ENCODE data around the gene IL17RC. TPM values are rescaled to one million over a fixed set of nuclear protein-coding genes. Genes with fewer than 3 reads are reported as not detected.
"Not testable (repeated sequence)": the region's sequence is repeated elsewhere in the genome, so short reads cannot be mapped to it uniquely, and the experiment has no call there.

Gene IL17RC, protein sequence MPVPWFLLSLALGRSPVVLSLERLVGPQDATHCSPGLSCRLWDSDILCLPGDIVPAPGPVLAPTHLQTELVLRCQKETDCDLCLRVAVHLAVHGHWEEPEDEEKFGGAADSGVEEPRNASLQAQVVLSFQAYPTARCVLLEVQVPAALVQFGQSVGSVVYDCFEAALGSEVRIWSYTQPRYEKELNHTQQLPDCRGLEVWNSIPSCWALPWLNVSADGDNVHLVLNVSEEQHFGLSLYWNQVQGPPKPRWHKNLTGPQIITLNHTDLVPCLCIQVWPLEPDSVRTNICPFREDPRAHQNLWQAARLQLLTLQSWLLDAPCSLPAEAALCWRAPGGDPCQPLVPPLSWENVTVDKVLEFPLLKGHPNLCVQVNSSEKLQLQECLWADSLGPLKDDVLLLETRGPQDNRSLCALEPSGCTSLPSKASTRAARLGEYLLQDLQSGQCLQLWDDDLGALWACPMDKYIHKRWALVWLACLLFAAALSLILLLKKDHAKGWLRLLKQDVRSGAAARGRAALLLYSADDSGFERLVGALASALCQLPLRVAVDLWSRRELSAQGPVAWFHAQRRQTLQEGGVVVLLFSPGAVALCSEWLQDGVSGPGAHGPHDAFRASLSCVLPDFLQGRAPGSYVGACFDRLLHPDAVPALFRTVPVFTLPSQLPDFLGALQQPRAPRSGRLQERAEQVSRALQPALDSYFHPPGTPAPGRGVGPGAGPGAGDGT
- total RNA-seq: 10 to 100 TPM; 21.0 to 26.1 TPM
- polyA plus RNA-seq (ENCODE audit: insufficient read depth, low read depth, low replicate concordance): 12.0 TPM
- long read RNA-seq, donor 1: 0 reads
- long read RNA-seq, donor 2: 0 reads

DNA sequence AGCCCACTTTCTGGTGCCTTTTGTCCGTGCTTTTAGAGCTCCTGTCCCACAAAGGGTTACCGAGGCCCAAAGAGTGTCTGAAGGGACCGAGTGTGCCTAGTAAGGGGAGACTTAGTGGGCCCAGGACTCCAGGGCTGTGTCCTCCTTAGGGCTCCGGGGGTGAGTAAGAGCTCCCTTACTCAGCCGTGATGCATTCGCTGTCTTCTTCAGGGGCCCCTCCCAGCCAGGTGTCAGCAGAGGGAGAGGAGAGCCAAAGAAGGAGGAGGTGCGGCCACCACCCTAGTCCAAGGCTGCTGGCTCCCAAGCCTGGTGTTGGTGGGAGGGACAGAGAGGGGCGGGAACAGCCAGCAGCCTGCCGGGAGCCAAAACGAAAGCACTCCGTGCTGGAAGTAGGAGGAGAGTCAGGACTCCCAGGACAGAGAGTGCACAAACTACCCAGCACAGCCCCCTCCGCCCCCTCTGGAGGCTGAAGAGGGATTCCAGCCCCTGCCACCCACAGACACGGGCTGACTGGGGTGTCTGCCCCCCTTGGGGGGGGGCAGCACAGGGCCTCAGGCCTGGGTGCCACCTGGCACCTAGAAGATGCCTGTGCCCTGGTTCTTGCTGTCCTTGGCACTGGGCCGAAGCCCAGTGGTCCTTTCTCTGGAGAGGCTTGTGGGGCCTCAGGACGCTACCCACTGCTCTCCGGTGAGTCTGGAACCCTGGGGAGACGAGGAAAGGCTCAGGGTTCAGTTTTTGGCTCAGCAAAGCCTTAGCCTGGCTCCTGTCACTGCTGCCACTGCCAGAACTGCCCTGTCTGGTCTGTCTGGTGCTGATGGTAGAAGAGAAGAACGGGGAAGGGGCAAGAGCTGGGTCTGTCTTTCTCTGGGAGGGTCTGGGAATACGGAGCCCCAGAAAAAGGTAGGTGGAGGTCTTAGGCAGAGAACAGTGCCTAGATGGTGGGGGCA is at the start of gene IL17RC:
Gene IL17RC (plus strand): TSS at position 365 of the 947 bp plus-strand sequence. CDS start 218 bp downstream, at position 583.
- 13 to 42% methylated on average over 10 to 19 of the region's 19 CpGs for WGBS, 2 donors
- DNase-seq: peak; percentile 88
- H3K4me1 ChIP-seq: peaks cover 24% of the 10 kb centered on the region

GRCh38 chr3:9867106-9867505 is 49.8 kb upstream of the IL17RC start:
- Histone ChIP-seq H3K4me3 (no peak overlapping the region), H3K27me3 (no peaks in the 10 kb centered on the region), H3K36me3 (ENCODE audit: low read depth, missing control alignments) (no peaks in the 10 kb centered on the region), H3K4me1 (peaks cover 22% of the 10 kb centered on the region), H3K9me3 (no peaks in the 10 kb centered on the region), H3K27ac (no peak overlapping the region)
- intact Hi-C loops (cut with DNase I; ENCODE audit: low total_unique reads): no loop called here
- WGBS, 2 donors: 92 to 98% methylated on average over 11 to 12 of the region's 12 CpGs
- TF ChIP-seq, protein P1, sequence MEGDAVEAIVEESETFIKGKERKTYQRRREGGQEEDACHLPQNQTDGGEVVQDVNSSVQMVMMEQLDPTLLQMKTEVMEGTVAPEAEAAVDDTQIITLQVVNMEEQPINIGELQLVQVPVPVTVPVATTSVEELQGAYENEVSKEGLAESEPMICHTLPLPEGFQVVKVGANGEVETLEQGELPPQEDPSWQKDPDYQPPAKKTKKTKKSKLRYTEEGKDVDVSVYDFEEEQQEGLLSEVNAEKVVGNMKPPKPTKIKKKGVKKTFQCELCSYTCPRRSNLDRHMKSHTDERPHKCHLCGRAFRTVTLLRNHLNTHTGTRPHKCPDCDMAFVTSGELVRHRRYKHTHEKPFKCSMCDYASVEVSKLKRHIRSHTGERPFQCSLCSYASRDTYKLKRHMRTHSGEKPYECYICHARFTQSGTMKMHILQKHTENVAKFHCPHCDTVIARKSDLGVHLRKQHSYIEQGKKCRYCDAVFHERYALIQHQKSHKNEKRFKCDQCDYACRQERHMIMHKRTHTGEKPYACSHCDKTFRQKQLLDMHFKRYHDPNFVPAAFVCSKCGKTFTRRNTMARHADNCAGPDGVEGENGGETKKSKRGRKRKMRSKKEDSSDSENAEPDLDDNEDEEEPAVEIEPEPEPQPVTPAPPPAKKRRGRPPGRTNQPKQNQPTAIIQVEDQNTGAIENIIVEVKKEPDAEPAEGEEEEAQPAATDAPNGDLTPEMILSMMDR (IDR thresholded peaks at IDR 0.05): no peak
- no peak for TF ChIP-seq POLR2A (IDR thresholded peaks at IDR 0.05)
- no peak for DNase-seq

More for the DNA sequence above, at the start of gene IL17RC:
- no peaks in the 10 kb centered on the region for H3K36me3 ChIP-seq (ENCODE audit: low read depth, missing control alignments)
- no peaks in the 10 kb centered on the region for H3K27me3 ChIP-seq
- peak within 1 kb of the TSS; percentile 52 to 81 for H3K27ac ChIP-seq
- intact Hi-C loops (cut with DNase I; ENCODE audit: low total_unique reads): no loop called here
- H3K4me3 ChIP-seq: peak within 1 kb of the TSS; percentile 61 to 64
- no peaks in the 10 kb centered on the region for H3K9me3 ChIP-seq
- TF ChIP-seq, protein P1 (IDR thresholded peaks at IDR 0.05): no peak
- TF ChIP-seq POLR2A (IDR thresholded peaks at IDR 0.05): no peak

- peaks cover 8% of the 10 kb centered on the region for H3K4me1 ChIP-seq
- no peak for DNase-seq
- no peaks in the 10 kb centered on the region for H3K9me3 ChIP-seq
- TF ChIP-seq POLR2A (IDR thresholded peaks at IDR 0.05): no peak
- TF ChIP-seq, protein P1 (IDR thresholded peaks at IDR 0.05): no peak
- intact Hi-C loops (cut with DNase I; ENCODE audit: low total_unique reads): no loop called here
- no peaks in the 10 kb centered on the region for H3K27me3 ChIP-seq
- H3K27ac ChIP-seq: no peak overlapping the region
- WGBS, 2 donors: 80 to 88% methylated on average over 4 to 5 of the region's 5 CpGs
- H3K4me3 ChIP-seq: no peak overlapping the region
- no peaks in the 10 kb centered on the region for H3K36me3 ChIP-seq (ENCODE audit: low read depth, missing control alignments)
Measured at GRCh38 chr3:9869955-9870354, 46.9 kb upstream of the IL17RC start.

- H3K4me1 ChIP-seq: no peaks in the 10 kb centered on the region
- no peaks in the 10 kb centered on the region for H3K9me3 ChIP-seq
- no peak for DNase-seq
- H3K27me3 ChIP-seq: no peaks in the 10 kb centered on the region
- intact Hi-C loops (cut with DNase I; ENCODE audit: low total_unique reads): no loop called here
- no peak for TF ChIP-seq POLR2A (IDR thresholded peaks at IDR 0.05)
- TF ChIP-seq, protein P1 (IDR thresholded peaks at IDR 0.05): no peak
- no peak overlapping the region for H3K4me3 ChIP-seq
- H3K36me3 ChIP-seq (ENCODE audit: low read depth, missing control alignments): no peaks in the 10 kb centered on the region
- H3K27ac ChIP-seq: no peak overlapping the region
- 100% methylated on average over 1 of the region's 1 CpG for WGBS, 2 donors
Measured at GRCh38 chr3:9870978-9871377, 45.9 kb upstream of the IL17RC start.

DNA sequence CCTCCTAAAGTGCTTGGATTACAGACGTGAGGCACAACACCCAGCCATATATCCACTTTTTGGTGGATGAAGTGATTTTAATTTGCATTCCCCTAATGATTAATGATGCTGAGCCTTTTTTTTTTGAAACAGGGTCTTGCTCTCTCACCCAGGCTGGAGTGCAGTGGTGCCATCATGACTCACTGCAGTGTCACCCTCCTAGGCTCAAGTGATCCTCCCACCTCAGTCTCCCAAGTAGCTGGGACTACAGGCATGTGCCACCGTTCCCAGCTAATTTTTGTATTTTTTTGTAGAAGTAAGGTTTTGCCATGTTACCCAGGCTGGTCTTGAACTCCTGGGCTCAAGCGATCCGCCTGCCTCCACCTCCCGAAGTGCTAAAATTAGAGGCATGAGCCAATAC is 44.8 kb upstream of the IL17RC start:
- H3K27ac ChIP-seq; H3K27me3 ChIP-seq; intact Hi-C loops (cut with DNase I; ENCODE audit: low total_unique reads); H3K4me3 ChIP-seq; H3K36me3 ChIP-seq (ENCODE audit: low read depth, missing control alignments); H3K4me1 ChIP-seq; DNase-seq; H3K9me3 ChIP-seq: not testable (repeated sequence)
- 90 to 91% methylated on average over 5 of the region's 5 CpGs for WGBS, 2 donors
